Astrocyte (in vitro differentiated cells and primary cell): ENCODE data around the gene KIAA1328. TPM values are rescaled to one million over a fixed set of nuclear protein-coding genes. Genes with fewer than 3 reads are reported as not detected.

Experiments used
- DNase-seq: peaks from one replicate; pipeline ENCODE4 v3.0.0-alpha.2; 2010; ENCODE audit warnings: low read depth
- FAIRE-seq: peaks from 2 replicates; lab custom pipeline; 2011; peaks lifted over from hg19 to GRCh38; lab: Jason Lieb, UNC
- H2AFZ ChIP-seq: 2 replicates; pipeline ENCODE4 v1.6.0; 2012; ENCODE audit warnings: low read depth, low read length, inconsistent platforms
- H3K27ac ChIP-seq: 2 replicates; pipeline ENCODE4 v1.5.1; 2011; ENCODE audit warnings: low read depth, low read length, inconsistent platforms
- H3K27me3 ChIP-seq: 2 replicates; pipeline ENCODE4 v1.6.0; 2011; ENCODE audit warnings: low read length, inconsistent platforms; ENCODE audit not compliant: insufficient read depth
- H3K36me3 ChIP-seq: 2 replicates; pipeline ENCODE4 v1.5.1; 2011; ENCODE audit warnings: low read length, inconsistent platforms; ENCODE audit not compliant: insufficient read depth
- H3K4me1 ChIP-seq: 2 replicates; pipeline ENCODE4 v1.5.1; 2011; ENCODE audit warnings: low read length, inconsistent platforms; ENCODE audit not compliant: insufficient read depth
- H3K4me2 ChIP-seq: 2 replicates; pipeline ENCODE4 v1.6.0; 2012; ENCODE audit warnings: low read length, inconsistent platforms
- H3K4me3 ChIP-seq: 2 replicates; pipeline ENCODE4 v1.5.1; 2011; ENCODE audit warnings: low read depth, mild to moderate bottlenecking, low read length, inconsistent platforms; ENCODE audit not compliant: insufficient read depth
- H3K79me2 ChIP-seq: 2 replicates; pipeline ENCODE4 v1.6.0; 2012; ENCODE audit warnings: mild to moderate bottlenecking, low read length, inconsistent platforms; ENCODE audit not compliant: insufficient read depth
- H3K9ac ChIP-seq: 2 replicates; pipeline ENCODE4 v1.6.0; 2012; ENCODE audit warnings: mild to moderate bottlenecking, low read length, inconsistent platforms
- H3K9me3 ChIP-seq: 2 replicates; pipeline ENCODE4 v1.5.1; 2012; ENCODE audit warnings: low read depth, mild to moderate bottlenecking, low read length, inconsistent platforms; ENCODE audit not compliant: insufficient read depth
- H4K20me1 ChIP-seq: 2 replicates; pipeline ENCODE4 v1.6.0; 2012; ENCODE audit warnings: low read length, inconsistent platforms; ENCODE audit not compliant: insufficient read depth
- H3K27ac Mint-ChIP-seq: one replicate; pipeline ENCODE4 v1.8.0; 2021; ENCODE audit warnings: mild to moderate bottlenecking, mixed read lengths; ENCODE audit not compliant: unreplicated experiment
- H3K27me3 Mint-ChIP-seq: one replicate; pipeline ENCODE4 v1.8.0; 2021; ENCODE audit warnings: low read depth, mixed read lengths; ENCODE audit not compliant: unreplicated experiment
- H3K36me3 Mint-ChIP-seq: one replicate; pipeline ENCODE4 v1.8.0; 2021; ENCODE audit warnings: low read depth, mixed read lengths; ENCODE audit not compliant: unreplicated experiment
- H3K4me1 Mint-ChIP-seq: one replicate; pipeline ENCODE4 v1.8.0; 2021; ENCODE audit warnings: low read depth, mixed read lengths; ENCODE audit not compliant: unreplicated experiment
- H3K4me3 Mint-ChIP-seq: one replicate; pipeline ENCODE4 v1.8.0; 2021; ENCODE audit warnings: mild to moderate bottlenecking, moderate library complexity, mixed read lengths; ENCODE audit not compliant: unreplicated experiment
- H3K9me3 Mint-ChIP-seq: one replicate; pipeline ENCODE4 v1.8.0; 2021; ENCODE audit warnings: mild to moderate bottlenecking, mixed read lengths; ENCODE audit not compliant: unreplicated experiment
- EZH2 ChIP-seq: IDR thresholded peaks from 2 replicates; pipeline ENCODE4 v1.6.1; 2012; ENCODE audit warnings: mild to moderate bottlenecking, low read length, inconsistent platforms; ENCODE audit not compliant: insufficient read depth
- total RNA-seq: library from RNA; stranded (reverse); gene quantifications from 2 replicates; pipeline ENCODE4 v1.2.1, GENCODE V29; 2021
- TF ChIP-seq, protein P1 (sequence below): IDR thresholded peaks from 2 replicates; pipeline ENCODE4 v1.5.1; 2011; ENCODE audit warnings: low read depth, mild to moderate bottlenecking, inconsistent platforms, low read length, moderate library complexity; ENCODE audit not compliant: insufficient read depth

Gene KIAA1328
- total RNA-seq, 1 donor from 2014 or later: 3.7 TPM

DNA sequence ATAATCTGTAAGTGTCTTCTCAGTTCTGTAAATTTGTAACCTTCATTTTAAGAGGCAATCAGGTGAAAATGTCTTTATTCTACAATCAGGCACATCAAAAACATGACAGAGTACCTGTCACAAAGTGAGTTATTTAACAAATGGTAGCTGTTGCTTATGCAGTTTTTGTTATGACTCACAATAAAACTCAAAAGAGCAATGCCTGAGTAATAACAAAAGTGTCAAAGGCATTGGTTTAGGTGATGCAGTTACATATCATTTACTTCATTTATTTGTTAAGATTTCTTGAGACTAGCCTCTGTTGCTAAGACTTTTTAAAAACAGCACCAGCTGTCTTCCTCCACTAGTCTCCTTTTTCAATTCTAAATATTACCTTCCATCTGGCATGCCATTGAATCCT, 177.8 kb downstream of the KIAA1328 start:
- Histone ChIP-seq H3K9me3 (no peaks in the 10 kb centered on the region), H3K4me1 (no peaks in the 10 kb centered on the region), H3K4me3 (no peak overlapping the region), H3K27ac (no peak overlapping the region), H3K36me3 (no peaks in the 10 kb centered on the region), H3K4me2 (no peak overlapping the region), H3K79me2 (no peaks in the 10 kb centered on the region), H3K9ac (no peak overlapping the region), H2AFZ (no peak overlapping the region), H3K27me3 (no peaks in the 10 kb centered on the region), H4K20me1 (no peaks in the 10 kb centered on the region)
- Mint-ChIP-seq H3K27ac (no peak overlapping the region), H3K27me3 (no peaks in the 10 kb centered on the region), H3K4me1 (no peaks in the 10 kb centered on the region), H3K36me3 (no peaks in the 10 kb centered on the region), H3K4me3 (no peak overlapping the region), H3K9me3 (no peaks in the 10 kb centered on the region)
- DNase-seq (no peak), FAIRE-seq (no peak)
- TF ChIP-seq EZH2: no peak
- TF ChIP-seq, protein P1, sequence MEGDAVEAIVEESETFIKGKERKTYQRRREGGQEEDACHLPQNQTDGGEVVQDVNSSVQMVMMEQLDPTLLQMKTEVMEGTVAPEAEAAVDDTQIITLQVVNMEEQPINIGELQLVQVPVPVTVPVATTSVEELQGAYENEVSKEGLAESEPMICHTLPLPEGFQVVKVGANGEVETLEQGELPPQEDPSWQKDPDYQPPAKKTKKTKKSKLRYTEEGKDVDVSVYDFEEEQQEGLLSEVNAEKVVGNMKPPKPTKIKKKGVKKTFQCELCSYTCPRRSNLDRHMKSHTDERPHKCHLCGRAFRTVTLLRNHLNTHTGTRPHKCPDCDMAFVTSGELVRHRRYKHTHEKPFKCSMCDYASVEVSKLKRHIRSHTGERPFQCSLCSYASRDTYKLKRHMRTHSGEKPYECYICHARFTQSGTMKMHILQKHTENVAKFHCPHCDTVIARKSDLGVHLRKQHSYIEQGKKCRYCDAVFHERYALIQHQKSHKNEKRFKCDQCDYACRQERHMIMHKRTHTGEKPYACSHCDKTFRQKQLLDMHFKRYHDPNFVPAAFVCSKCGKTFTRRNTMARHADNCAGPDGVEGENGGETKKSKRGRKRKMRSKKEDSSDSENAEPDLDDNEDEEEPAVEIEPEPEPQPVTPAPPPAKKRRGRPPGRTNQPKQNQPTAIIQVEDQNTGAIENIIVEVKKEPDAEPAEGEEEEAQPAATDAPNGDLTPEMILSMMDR: no peak

DNA sequence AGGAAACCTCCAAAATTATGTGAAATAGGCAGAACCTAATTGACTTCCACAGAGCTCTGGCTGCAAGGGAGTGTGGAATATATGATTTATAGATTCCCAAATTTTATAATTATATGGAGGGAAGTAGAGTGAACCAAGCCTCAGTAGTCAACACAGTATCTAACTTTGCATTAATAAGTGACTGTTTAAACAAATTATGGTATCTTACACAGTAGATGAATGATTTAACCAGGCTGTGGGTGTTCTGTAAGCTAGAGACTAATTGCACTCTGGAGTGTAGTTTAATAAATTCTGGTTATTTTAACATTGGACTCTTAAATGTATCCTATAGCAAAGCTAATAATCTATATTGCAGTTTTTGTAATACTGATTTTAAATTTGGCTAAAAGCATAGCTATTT, 183.5 kb downstream of the KIAA1328 start:
- H3K9me3 Mint-ChIP-seq: peaks cover 11% of the 10 kb centered on the region
- no peak overlapping the region for H3K27ac Mint-ChIP-seq
- FAIRE-seq: no peak
- H3K27ac ChIP-seq: no peak overlapping the region
- no peak overlapping the region for H3K4me2 ChIP-seq
- H3K27me3 ChIP-seq: no peaks in the 10 kb centered on the region
- peaks cover 2% of the 10 kb centered on the region for H3K36me3 Mint-ChIP-seq
- no peaks in the 10 kb centered on the region for H3K27me3 Mint-ChIP-seq
- H2AFZ ChIP-seq: no peak overlapping the region
- no peaks in the 10 kb centered on the region for H4K20me1 ChIP-seq
- no peaks in the 10 kb centered on the region for H3K9me3 ChIP-seq
- no peaks in the 10 kb centered on the region for H3K4me1 ChIP-seq
- H3K79me2 ChIP-seq: no peaks in the 10 kb centered on the region
- no peak overlapping the region for H3K4me3 Mint-ChIP-seq
- no peak overlapping the region for H3K9ac ChIP-seq
- no peak overlapping the region for H3K4me3 ChIP-seq
- no peak for TF ChIP-seq EZH2
- TF ChIP-seq, protein P1: no peak
- no peak for DNase-seq
- no peaks in the 10 kb centered on the region for H3K36me3 ChIP-seq
- no peaks in the 10 kb centered on the region for H3K4me1 Mint-ChIP-seq

DNA sequence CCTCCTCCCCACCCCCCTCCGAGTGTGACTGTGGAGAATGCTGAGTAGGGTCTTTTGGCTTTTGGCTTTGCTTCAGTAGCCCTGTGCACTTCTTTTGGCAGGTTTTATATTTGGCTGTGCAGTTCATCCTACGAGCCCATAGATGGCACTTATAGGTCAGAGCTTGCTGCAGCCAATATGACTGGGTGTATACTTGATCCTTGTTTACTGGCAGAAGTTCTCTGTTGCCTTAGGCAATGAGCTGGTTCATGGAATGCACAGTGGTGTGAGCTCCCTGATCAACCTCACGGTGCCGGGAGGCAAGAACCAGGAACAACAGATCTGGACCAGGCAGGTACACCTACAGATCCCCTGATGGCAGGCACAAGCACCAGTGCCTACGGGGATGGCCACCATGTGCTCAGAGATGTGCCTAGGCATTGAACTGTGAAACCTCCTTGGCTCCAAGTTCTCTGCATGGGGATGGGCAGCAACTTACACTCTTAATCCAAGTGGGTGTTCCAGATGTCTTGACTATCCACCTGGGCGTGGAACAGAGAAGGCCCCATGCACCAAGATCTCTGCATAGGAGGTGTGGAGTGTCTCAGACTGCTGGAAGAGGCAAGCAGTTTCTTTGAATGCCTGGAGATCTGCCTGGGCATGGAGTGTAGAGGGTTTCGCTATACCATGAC, 190.4 kb downstream of the KIAA1328 start:
- TF ChIP-seq, protein P1: no peak
- no peak for TF ChIP-seq EZH2

More for the DNA sequence above, 190.4 kb downstream of the KIAA1328 start:
- Mint-ChIP-seq H3K36me3 (peaks cover 2% of the 10 kb centered on the region), H3K4me3 (no peak overlapping the region), H3K4me1 (no peaks in the 10 kb centered on the region), H3K27me3 (no peaks in the 10 kb centered on the region), H3K27ac (no peak overlapping the region), H3K9me3 (peaks cover 15% of the 10 kb centered on the region)
- H3K36me3 ChIP-seq: no peaks in the 10 kb centered on the region
- no peak overlapping the region for H3K4me3 ChIP-seq
- no peaks in the 10 kb centered on the region for H3K9me3 ChIP-seq
- FAIRE-seq (peak; percentile 37), DNase-seq (peak; percentile 3)
- H2AFZ ChIP-seq: no peak overlapping the region
- no peak overlapping the region for H3K4me2 ChIP-seq
- H3K9ac ChIP-seq: no peak overlapping the region
- no peak overlapping the region for H3K27ac ChIP-seq
- no peaks in the 10 kb centered on the region for H3K4me1 ChIP-seq
- no peaks in the 10 kb centered on the region for H4K20me1 ChIP-seq
- no peaks in the 10 kb centered on the region for H3K79me2 ChIP-seq
- H3K27me3 ChIP-seq: no peaks in the 10 kb centered on the region
